ENCODE results near the gene SREK1IP1.

The SREK1IP1 gene

DNA sequence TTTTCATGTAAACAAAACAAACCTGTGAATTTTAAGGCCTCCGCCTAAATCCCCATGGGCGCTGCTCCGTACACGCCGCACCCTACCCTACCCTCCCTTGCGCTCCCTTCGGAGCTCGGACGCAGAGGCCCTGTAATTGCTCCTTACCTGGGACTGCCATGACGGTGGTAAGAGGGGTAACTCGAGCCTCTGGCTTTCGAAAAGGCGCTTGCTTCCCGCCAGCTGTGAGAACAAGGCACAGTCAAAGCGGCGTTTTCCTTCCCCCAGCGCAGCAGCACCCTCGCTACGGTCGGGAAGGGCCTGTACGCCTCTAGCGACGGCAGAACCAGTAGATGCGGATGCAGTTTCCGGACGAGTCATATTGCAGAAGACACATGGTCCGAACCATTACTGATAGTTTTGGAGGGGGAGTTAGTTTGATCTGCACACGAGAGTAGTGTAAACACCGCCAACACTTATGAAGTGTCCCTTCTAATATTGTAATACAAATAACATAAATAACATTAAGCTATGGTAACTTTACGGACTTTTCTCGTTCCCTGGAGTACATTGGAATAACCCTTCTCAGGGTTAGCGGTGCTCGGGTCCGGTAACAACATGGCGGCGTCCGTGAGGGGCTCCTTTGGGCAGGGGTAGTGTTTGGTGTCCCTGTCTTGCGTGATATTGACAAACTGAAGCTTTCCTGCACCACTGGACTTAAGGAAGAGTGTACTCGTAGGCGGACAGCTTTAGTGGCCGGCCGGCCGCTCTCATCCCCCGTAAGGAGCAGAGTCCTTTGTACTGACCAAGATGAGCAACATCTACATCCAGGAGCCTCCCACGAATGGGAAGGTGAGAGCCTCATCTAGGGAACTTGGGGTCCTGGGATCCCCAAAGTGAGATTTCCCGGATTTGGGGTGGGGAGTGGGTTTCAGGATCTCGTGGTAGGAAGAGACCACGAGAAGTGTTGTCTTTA, at the start of gene SREK1IP1, which contains the start of gene CWC27:
Gene SREK1IP1, minus strand, starts transcription at position 334 of the 955 bp plus-strand sequence. Its CDS starts 174 bp downstream, at position 160.
Gene CWC27, plus strand, starts transcription at position 573 of the 955 bp plus-strand sequence. Its CDS starts 217 bp downstream, at position 790.
- peak; percentile 78 for DNase-seq

DNA sequence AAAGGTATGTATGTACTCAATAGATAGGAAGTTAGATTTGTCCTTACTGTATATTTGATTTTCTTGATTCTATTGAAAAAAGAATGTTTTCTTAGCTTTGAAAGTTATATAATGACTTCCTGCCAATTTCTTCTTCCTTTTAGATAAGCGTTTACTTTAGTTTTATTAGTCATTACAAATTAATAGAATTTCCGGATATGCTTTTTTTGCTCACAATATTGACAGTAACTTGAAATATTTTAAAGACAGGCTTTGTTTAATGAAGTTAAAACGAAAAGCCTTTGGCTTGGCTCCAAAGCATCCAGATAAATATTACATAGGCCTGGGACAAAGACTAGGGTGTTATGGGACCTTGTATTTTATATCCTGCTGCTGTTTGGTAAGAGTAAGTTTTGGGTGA, 49.8 kb upstream of the SREK1IP1 start:
- no peak for DNase-seq

DNA sequence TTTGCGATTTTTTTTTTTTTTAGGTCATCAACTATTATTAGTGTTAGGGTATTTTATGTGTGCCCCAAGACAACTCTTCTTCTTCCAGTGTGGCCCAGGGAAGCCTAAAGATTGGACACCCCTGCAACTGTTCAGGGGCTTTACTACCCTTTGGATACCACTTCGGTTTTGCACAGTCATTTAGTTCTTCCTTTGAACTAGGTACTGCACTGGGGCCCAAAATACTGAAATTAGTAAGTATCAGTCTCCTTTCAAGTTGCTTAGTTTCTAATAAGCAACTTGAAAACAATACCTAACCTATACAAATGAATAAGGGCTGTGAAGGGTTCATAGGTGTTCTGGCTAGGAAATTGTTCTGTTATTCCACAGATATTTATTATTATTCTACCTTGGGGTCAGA, 45.6 kb upstream of the SREK1IP1 start:
- no peak for DNase-seq

DNA sequence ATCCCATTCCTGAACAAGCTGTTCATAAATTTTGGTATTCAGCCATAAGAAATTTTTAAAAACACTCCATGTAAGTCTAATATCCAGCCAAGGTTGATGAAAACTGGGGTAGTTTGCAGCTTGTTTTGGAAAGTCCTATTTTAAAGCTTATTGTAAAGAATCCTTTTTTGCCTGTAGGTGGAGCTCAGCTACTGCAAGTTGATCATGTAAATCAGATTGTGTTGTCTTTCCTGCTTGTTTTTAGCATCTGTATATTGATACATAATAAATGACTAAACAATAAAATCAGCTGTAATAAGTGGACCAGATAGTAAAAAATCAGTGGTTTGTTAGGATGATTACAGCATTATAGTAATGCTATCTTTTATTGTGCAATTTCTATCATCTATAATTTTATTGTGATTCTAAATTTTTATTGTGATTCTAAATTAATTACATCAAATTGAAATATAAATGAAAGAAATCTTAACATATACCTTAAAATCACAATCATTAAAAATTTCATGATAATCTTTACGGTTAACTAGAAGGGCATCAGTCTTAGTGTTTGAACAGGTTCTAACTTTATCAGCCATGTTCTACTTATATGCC, 42.7 kb upstream of the SREK1IP1 start:
- no peak for DNase-seq

DNA sequence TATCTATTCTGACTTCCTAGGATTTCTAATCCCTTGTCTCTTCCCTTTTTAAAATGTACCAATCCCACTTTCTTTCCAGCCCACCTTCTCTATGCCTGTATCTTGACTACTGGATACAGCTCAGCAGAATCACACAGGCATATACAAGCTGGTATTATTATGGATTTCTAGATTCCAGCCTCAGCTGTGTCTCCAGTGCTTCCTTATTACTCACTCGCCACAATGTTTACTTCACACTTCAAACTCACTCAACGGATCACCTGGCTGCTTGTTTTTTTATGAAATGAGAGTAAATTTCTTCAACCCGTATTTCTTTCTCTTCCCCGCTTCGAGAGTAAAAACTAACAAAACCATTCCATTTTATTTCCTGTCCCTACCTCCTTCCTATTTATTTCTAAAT, 39.0 kb upstream of the SREK1IP1 start:
- no peak for DNase-seq

DNA sequence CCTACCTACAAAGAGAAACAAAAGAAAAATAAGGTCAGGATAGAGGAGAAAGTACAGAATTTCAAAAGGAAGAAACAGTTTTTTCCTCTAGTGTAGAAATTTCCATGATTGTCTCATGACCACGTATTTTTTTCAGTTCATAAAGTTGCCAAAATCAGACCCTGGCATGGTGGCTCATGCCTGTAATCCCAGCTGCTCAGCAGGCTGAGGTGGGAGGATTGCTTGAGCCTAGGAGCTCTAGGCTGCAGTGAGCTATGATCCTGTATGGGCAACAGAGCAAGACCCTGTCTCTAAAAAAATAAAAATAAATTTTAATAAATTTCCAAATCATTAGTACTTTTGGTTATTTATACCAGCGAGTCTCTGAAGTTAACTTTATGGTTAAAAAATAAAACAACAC, 38.0 kb upstream of the SREK1IP1 start:
- DNase-seq = no peak

DNA sequence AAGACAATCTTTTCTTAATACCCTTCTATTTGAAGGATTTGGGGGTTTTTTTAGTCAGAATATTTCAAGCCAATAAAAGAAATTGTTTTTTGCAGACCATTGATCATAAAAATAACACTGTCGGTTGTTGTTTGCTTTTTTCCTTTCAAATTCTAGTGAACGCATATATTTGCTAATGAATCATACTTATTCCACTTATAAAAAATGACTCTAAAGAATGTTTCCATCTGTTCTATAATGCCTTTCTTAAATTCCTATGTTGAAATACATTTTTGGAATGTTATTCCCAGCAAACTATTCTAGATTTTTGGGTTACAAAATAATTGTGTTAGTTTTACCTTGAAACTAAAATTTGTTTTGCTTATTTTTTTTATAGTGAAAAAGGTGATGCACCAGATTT, 32.4 kb upstream of the SREK1IP1 start:
- no peak for DNase-seq

DNA sequence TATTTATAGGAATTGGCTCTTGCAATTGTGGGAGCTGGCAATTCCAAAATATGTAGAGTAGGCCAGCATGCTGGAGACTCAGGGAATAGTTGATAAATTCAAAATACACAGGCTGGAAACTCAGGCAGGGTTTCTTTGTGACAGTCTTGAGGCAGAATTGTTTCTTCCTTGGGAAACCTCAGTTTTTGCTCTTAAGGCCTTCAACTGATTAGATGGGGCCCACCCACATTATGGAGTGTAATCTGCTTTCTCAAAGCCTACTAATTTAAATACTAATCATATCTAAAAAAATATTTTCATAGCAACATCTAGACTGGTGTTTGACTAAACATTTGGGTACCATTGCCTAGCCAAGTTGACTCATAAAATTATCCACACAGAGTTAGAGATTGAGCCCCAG, 27.8 kb upstream of the SREK1IP1 start:
- no peak for DNase-seq

DNA sequence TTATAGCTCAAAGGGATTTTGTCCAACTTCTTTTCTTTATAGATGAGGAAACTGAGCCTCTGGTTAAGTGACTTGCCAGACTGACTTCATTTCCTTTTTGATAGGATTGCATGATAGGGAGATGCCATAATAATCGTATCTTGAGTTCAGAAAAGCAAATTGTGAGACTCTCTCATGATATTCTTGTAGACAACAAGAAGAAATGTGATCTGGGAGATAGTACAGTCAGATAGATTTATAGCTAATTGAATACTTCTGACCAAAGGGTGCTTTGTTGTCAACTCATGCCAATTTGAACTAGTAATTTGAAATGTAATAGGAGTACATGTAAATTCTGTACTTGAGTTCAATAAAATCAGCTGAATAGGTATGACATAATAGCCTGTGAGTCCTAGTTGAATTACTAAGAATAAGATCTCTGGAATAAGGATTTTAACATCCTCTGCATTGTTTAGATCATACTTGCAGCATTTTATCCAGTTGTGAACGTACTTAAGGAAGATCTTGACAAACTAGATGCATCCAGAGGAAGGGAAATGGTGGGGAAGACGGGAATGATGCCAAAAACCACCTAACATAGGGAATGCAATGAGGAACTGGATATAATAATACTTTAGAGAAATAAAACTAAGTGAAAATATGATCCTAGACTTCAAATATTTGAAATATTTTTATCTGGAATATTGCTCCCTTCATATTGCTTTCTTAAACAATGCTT, 25.7 kb upstream of the SREK1IP1 start:
- DNase-seq = no peak

DNA sequence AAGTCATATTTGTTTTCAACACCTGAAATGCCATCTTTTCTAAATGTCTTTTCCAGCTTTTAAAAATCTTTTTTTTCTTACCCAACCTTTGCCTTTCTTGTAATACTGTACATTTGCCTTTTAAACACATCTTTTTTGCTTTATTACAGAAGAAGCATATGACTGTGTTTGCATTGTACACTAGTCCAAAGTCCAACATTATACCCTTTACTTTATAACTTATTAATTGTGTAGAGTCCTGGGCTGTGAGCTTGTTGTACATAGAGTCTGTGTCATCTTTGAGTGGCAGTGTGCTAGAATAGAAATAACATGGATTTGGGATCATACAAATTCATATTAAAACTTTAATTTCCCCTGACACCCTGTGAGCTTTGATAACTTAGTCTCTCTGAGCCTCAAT, 24.0 kb upstream of the SREK1IP1 start:
- DNase-seq = no peak

DNA sequence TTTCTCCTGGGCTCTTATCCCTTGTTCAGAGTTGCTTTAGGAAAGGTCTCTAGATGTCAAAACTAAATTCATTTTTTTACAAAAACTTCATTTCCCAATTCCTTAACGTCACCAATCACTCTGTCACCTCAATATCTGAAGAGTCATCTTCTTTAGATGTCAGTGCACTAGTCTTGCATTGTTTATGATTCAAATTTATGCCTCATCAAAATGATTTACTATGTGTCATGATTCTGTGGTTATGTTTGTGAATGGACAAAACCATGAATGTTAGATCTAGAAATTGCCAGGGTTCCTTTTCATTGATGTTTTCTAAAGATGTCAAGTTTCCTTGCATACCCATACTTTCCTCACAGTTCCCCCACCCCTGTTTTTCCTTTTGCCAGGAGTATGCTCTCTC, 21.7 kb upstream of the SREK1IP1 start:
- no peak for DNase-seq

DNA sequence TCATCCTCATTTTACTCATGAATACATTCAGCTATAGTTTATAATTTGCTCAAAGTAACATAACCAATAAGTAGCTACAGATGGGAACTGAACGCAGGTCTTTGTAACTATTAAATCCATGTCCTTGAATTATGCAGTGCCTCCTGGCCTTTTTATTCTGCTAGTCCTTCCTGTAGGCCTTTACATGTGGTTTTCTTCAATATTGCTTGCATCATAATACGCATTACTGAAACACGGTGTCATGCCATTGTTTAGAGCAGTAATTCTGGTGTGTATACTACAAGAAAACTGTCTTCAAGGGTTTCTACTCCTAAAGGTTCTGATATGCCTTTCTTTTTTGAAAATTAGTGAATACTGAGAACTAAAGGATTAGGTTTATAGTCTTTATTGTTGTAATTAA, 21.0 kb upstream of the SREK1IP1 start:
- DNase-seq = no peak

DNA sequence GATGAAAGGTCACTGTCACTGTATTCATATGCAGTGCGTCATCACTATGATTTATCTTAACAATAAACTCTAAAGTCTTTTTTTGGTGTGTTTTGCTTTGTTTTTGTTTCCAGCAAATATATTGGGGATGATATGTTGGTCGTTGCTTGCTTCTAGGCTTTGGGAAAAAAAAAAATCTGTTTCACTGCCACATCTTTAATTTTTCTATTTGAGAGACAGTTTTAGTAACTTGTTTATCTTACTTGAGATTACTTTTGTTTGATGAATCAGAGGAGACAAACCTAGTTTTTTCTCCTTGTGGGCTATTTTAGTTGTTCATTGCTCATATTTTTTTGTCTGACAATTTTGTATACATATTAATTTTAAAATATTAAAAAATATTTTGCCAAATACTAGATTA, 19.7 kb upstream of the SREK1IP1 start:
- DNase-seq = no peak

DNA sequence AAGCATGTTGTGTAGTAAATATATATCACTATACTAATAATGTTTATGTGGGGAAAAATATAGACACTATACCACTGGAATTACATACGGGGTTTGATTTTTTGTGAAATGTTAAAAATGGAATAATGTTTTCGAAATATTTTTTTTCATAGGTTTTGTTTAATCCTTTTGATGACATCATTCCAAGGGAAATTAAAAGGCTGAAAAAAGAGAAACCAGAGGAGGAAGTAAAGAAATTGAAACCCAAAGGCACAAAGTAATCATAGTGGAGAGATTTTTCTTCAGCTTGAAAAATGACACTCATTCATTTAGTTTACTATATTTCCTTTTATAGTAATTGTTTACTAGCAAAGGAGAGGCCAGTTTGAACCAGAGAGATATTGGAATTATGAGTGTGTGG, 17.9 kb upstream of the SREK1IP1 start:
- DNase-seq = no peak

DNA sequence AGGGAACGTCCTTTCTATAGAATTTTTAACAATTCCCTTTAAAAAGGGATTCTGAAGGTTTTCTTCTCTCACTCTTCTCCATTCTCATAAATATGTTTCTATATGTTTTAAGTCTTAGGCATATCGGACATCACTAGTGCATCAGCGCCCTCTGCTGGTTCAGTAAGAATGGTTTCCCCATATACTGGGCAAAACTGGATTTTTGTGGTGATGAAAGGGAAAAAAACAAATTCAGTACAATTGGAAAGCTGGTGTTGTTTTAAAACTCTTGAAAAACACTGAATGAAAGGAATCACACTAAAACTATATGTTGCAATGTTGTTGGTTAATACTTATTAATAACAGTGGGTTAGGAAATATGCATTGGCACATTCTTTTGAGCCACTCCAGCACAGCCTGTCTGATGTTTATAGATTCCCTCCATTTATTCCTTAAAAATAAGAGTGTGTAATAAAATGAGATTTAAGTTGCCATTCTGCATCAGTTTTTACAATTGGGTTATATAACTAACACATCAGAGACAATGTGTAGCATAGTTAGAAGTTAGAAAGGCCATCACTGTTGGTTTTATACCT, 16.0 kb upstream of the SREK1IP1 start:
- DNase-seq = peak; percentile 66

DNA sequence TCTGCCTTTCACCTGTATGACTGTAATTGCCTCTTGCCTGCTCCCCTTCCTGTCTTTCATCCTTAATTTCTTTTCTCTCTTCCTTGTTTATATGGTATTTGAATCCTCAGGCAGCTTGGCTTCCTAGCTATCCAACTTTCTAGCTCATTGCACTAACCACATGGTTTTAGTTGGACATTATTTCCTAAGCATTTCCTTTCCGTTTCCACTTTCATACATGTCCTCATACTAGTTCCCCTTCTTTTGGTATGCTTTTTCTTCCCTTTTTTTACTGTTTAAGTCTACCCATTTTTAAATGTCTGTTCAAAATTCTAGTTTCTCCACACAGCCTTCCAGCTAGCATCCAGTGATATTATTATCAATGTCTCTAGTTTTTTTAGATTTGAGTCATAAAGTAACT, 6.8 kb upstream of the SREK1IP1 start:
- no peak for DNase-seq

DNA sequence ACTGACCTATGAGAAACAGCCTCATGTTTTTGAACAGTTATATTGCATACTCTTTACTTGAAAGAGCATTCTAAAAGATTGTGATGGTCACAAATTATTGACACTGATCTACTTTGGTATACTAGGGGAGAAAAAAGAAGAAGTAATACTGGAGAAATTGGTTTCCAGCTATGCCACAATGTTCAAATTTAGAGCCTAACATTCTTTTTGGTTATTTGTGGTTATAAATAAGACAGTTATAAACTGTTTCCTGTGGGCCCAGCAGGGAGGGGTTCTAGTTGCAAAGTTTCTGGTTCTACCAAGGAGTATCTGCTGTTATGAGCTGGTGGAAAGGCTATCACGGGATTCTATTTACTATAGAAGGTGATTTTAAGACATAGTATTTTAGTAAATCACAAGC, 5.0 kb upstream of the SREK1IP1 start:
- DNase-seq = no peak

DNA sequence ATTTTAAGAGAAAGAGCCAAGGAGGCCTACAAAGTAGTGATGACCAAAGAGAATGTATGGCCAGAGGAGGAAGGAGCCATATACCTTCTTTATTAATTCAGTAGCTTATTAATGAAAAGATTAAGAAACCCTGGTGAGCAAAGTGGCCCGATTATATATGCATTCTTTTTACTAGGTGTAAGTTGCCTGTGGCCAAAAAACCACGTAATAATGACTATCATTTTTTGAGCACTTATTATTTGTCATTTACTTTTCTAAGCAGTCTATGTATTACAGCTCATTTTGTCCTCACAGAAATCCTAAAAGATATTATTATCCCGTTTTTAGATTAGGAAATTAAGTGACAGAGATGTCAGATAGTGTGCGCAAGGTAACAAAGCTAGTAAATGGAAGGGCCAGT, 3.2 kb upstream of the SREK1IP1 start:
- no peak for DNase-seq

DNA sequence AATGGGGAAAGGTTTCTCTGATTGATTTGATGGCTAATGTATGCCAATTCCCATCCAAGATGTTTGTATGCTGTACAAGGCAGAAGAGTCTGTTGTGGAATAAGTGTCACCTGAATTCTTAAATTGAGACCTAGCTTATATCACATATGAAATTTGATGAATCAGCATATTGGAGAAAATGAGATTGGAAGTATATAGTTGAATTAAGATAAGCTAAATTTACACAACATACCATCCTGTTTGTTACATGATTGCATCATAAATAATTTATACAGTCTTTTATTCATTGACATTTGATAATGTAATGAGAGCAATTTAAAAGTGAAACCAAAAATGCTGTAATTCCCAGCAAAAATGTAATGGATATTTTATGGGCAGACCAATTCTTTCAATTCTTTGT, 1.4 kb upstream of the SREK1IP1 start:
- DNase-seq = no peak

DNA sequence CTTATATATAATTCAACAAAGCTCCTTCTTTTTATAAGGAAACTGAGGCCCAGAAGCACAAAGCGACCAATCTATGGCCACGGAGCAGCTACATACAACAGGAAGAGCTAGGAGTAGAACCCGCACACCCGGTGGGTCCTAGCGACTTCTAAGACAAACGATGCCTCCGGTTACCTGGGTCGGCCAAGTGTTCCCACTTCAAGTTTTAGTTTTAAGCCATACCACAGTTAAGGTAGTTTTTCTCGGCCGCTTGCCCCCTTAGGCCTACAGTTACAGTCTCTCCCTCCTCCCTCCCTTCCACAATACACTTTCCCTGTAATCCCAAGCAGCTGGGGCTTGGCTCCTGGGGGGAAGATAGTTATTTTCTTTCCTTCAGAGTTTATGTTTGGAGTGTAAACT, 533 bp downstream of the SREK1IP1 start:
- DNase-seq = no peak

DNA sequence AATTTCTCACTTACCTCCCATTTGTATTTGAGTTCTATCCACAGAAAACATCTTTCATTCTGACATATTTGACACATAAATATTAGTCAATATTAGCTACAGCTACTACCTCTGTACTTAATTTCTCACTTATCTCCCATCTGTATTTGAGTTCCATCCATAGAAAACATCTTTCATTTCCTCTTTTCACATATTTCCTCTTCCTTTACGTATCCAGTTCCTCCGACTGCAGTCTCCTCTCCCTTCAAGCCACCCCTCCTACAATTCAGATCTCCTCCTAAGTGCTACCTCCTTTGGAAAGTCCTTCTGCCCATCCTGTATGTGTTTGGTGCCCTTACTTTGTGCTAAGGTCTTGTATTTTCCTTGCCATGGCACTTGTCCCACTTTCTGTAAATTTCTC, 1.6 kb downstream of the SREK1IP1 start:
- DNase-seq = no peak

DNA sequence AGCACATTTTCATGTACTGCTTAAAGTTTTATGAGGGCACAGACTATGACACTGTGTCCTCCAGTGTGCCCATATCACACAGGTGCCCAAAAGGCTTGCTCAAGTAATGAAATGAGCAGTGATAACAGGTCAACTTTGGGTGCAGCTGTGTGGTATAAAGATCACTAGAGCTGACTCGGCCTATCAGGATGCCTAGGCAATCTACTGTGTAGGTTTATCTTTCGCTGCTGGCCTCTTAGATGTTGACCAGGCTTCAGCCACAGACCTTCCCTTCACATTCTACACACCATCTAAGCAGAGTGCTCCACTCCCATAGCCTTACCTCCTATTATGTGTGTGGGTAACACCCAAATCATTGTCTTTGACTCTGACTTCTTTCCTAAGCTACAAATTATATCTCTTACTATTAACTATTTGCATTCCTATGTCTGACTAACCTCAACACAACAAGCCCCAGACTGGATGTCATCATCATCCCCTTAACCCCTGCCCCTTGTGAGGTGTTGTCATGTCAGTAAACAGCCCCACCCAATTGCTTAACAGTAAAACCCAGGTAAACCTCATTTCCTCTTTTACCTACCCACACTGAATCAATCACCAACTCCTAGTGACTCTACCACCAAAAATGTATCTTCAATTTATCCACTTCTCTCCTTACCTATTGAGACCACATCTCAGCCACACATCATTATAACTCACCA, 2.5 kb downstream of the SREK1IP1 start:
- no peak for DNase-seq
